Neural cell (in vitro differentiated cells): ENCODE measurements around the gene CRISP3.

Source experiments
- EP300 ChIP-seq: fragments of 450-650 bp; conservative IDR thresholded peaks from 2 replicates; pipeline ENCODE4 v1.6.1; 2014; ENCODE audit warnings: antibody characterized with exemption, mild to moderate bottlenecking, moderate library complexity; ENCODE audit not compliant: poor library complexity, severe bottlenecking
- EZH2 ChIP-seq: fragments of 200-600, 300-800 bp; shearing (Covaris generic), sonication (generic); IDR thresholded peaks from 2 replicates; pipeline ENCODE4 v1.6.1; 2014; ENCODE audit warnings: antibody characterized with exemption, low read length, borderline replicate concordance, mild to moderate bottlenecking; ENCODE audit not compliant: insufficient read depth, poor library complexity, severe bottlenecking
- MXI1 ChIP-seq: fragments of 450-650 bp; conservative IDR thresholded peaks from 2 replicates; pipeline ENCODE4 v1.6.1; 2014; ENCODE audit warnings: antibody characterized with exemption, mild to moderate bottlenecking; ENCODE audit not compliant: poor library complexity, severe bottlenecking
- POLR2AphosphoS5 ChIP-seq: IDR thresholded peaks from 2 replicates; pipeline ENCODE4 v1.6.1; 2012
- RAD21 ChIP-seq: fragments of 450-650 bp; conservative IDR thresholded peaks from 2 replicates; pipeline ENCODE4 v1.6.1; 2014; ENCODE audit warnings: antibody characterized with exemption, mild to moderate bottlenecking, moderate library complexity
- SMC3 ChIP-seq: fragments of 450-650 bp; conservative IDR thresholded peaks from 2 replicates; pipeline ENCODE4 v1.6.1; 2014; ENCODE audit warnings: antibody characterized with exemption, mild to moderate bottlenecking, moderate library complexity; ENCODE audit not compliant: poor library complexity
- TAF1 ChIP-seq: IDR thresholded peaks from 2 replicates; pipeline ENCODE4 v1.6.1; 2012; ENCODE audit warnings: low read depth
- TF ChIP-seq, protein P1 (sequence below): fragments of 450-650 bp; IDR thresholded peaks from 2 replicates; pipeline ENCODE4 v1.5.1; 2014; ENCODE audit warnings: antibody characterized with exemption, mild to moderate bottlenecking, moderate library complexity; ENCODE audit not compliant: poor library complexity, severe bottlenecking
- TF ChIP-seq, protein P2 (sequence below): IDR thresholded peaks from 2 replicates; pipeline ENCODE4 v1.6.1; 2012; ENCODE audit warnings: borderline replicate concordance

DNA sequence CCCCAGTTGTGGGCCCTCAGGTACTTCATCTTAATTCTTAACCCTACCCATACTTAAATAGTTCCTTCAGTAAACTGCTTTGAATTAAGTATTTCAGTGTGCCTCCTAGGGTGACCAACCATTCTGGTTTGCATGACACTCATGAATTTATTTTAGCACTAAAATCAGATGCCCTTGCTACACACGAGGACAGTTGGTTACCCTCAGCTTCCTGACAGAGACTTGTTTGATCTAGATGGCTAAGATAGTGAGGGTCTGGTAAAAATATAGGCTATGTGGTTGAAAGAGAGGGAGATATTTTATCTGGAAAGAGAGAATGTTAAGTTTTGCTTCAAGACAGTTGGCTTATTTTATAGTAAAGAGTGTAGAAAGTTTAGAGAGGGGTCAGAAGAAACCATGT, 32.3 kb upstream of the CRISP3 start:
- TF ChIP-seq, protein P1, sequence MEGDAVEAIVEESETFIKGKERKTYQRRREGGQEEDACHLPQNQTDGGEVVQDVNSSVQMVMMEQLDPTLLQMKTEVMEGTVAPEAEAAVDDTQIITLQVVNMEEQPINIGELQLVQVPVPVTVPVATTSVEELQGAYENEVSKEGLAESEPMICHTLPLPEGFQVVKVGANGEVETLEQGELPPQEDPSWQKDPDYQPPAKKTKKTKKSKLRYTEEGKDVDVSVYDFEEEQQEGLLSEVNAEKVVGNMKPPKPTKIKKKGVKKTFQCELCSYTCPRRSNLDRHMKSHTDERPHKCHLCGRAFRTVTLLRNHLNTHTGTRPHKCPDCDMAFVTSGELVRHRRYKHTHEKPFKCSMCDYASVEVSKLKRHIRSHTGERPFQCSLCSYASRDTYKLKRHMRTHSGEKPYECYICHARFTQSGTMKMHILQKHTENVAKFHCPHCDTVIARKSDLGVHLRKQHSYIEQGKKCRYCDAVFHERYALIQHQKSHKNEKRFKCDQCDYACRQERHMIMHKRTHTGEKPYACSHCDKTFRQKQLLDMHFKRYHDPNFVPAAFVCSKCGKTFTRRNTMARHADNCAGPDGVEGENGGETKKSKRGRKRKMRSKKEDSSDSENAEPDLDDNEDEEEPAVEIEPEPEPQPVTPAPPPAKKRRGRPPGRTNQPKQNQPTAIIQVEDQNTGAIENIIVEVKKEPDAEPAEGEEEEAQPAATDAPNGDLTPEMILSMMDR: no peak
- TF ChIP-seq, protein P2, sequence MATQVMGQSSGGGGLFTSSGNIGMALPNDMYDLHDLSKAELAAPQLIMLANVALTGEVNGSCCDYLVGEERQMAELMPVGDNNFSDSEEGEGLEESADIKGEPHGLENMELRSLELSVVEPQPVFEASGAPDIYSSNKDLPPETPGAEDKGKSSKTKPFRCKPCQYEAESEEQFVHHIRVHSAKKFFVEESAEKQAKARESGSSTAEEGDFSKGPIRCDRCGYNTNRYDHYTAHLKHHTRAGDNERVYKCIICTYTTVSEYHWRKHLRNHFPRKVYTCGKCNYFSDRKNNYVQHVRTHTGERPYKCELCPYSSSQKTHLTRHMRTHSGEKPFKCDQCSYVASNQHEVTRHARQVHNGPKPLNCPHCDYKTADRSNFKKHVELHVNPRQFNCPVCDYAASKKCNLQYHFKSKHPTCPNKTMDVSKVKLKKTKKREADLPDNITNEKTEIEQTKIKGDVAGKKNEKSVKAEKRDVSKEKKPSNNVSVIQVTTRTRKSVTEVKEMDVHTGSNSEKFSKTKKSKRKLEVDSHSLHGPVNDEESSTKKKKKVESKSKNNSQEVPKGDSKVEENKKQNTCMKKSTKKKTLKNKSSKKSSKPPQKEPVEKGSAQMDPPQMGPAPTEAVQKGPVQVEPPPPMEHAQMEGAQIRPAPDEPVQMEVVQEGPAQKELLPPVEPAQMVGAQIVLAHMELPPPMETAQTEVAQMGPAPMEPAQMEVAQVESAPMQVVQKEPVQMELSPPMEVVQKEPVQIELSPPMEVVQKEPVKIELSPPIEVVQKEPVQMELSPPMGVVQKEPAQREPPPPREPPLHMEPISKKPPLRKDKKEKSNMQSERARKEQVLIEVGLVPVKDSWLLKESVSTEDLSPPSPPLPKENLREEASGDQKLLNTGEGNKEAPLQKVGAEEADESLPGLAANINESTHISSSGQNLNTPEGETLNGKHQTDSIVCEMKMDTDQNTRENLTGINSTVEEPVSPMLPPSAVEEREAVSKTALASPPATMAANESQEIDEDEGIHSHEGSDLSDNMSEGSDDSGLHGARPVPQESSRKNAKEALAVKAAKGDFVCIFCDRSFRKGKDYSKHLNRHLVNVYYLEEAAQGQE: no peak
- TF ChIP-seq EP300 (no peak), POLR2AphosphoS5 (no peak), EZH2 (no peak), SMC3 (no peak), TAF1 (no peak), RAD21 (no peak), MXI1 (no peak)
